ENCODE measurements around the gene MUC20.
"Not testable (repeated sequence)": the region's sequence is repeated elsewhere in the genome, so short reads cannot be mapped to it uniquely, and the experiment has no call there.

Gene MUC20

GRCh38 chr3:195686537-195687208, 34.1 kb upstream of the MUC20 start:
- H3K9ac ChIP-seq (ENCODE audit: low read length); H3K27me3 ChIP-seq (ENCODE audit: control insufficient read depth in 1 of 2, insufficient read depth in 2 of 2, low read length in 2 of 2); H3K27ac ChIP-seq (ENCODE audit: low read depth, low read length); H3K4me3 ChIP-seq (ENCODE audit: low read depth in 1 of 2, low read length in 2 of 2); H3K4me1 ChIP-seq (ENCODE audit: insufficient read depth, low read length); H3K9me3 ChIP-seq (ENCODE audit: low read length): not testable (repeated sequence)
- H3K36me3 ChIP-seq (ENCODE audit: insufficient read depth, low read length): peaks cover 13% of the 10 kb centered on the region

GRCh38 chr3:195687209-195687760, 33.5 kb upstream of the MUC20 start:
- H3K9me3 ChIP-seq (ENCODE audit: low read length); H3K9ac ChIP-seq (ENCODE audit: low read length); H3K27ac ChIP-seq (ENCODE audit: low read depth, low read length); H3K27me3 ChIP-seq (ENCODE audit: control insufficient read depth in 1 of 2, insufficient read depth in 2 of 2, low read length in 2 of 2); H3K4me1 ChIP-seq (ENCODE audit: insufficient read depth, low read length); H3K4me3 ChIP-seq (ENCODE audit: low read depth in 1 of 2, low read length in 2 of 2): not testable (repeated sequence)
- H3K36me3 ChIP-seq (ENCODE audit: insufficient read depth, low read length): peaks cover 19% of the 10 kb centered on the region

- not testable (repeated sequence) for H3K9ac ChIP-seq (ENCODE audit: low read length); H3K4me1 ChIP-seq (ENCODE audit: insufficient read depth, low read length); H3K4me3 ChIP-seq (ENCODE audit: low read depth in 1 of 2, low read length in 2 of 2); H3K9me3 ChIP-seq (ENCODE audit: low read length); H3K27me3 ChIP-seq (ENCODE audit: control insufficient read depth in 1 of 2, insufficient read depth in 2 of 2, low read length in 2 of 2)
- peak overlapping the region; percentile 54 for H3K27ac ChIP-seq (ENCODE audit: low read depth, low read length)
- peaks cover 27% of the 10 kb centered on the region for H3K36me3 ChIP-seq (ENCODE audit: insufficient read depth, low read length)
Measured at GRCh38 chr3:195688471-195689183, 32.2 kb upstream of the MUC20 start.

GRCh38 chr3:195689184-195690070, 31.4 kb upstream of the MUC20 start:
- H3K4me3 ChIP-seq (ENCODE audit: low read depth in 1 of 2, low read length in 2 of 2); H3K4me1 ChIP-seq (ENCODE audit: insufficient read depth, low read length); H3K9ac ChIP-seq (ENCODE audit: low read length); H3K27me3 ChIP-seq (ENCODE audit: control insufficient read depth in 1 of 2, insufficient read depth in 2 of 2, low read length in 2 of 2); H3K9me3 ChIP-seq (ENCODE audit: low read length): not testable (repeated sequence)
- Histone ChIP-seq H3K27ac (ENCODE audit: low read depth, low read length) (peak overlapping the region; percentile 54), H3K36me3 (ENCODE audit: insufficient read depth, low read length) (peaks cover 27% of the 10 kb centered on the region)

GRCh38 chr3:195690951-195691350, 29.8 kb upstream of the MUC20 start:
- peaks cover 32% of the 10 kb centered on the region for H3K36me3 ChIP-seq (ENCODE audit: insufficient read depth, low read length)
- no peak overlapping the region for H3K4me3 ChIP-seq (ENCODE audit: low read depth in 1 of 2, low read length in 2 of 2)
- no peak overlapping the region for H3K27ac ChIP-seq (ENCODE audit: low read depth, low read length)
- no peaks in the 10 kb centered on the region for H3K9me3 ChIP-seq (ENCODE audit: low read length)
- H3K9ac ChIP-seq (ENCODE audit: low read length): no peak overlapping the region
- H3K4me1 ChIP-seq (ENCODE audit: insufficient read depth, low read length): peaks cover 9% of the 10 kb centered on the region
- no peaks in the 10 kb centered on the region for H3K27me3 ChIP-seq (ENCODE audit: control insufficient read depth in 1 of 2, insufficient read depth in 2 of 2, low read length in 2 of 2)

- H3K27ac ChIP-seq (ENCODE audit: low read depth, low read length); H3K4me1 ChIP-seq (ENCODE audit: insufficient read depth, low read length); H3K9ac ChIP-seq (ENCODE audit: low read length); H3K4me3 ChIP-seq (ENCODE audit: low read depth in 1 of 2, low read length in 2 of 2); H3K9me3 ChIP-seq (ENCODE audit: low read length); H3K27me3 ChIP-seq (ENCODE audit: control insufficient read depth in 1 of 2, insufficient read depth in 2 of 2, low read length in 2 of 2): not testable (repeated sequence)
- peaks cover 32% of the 10 kb centered on the region for H3K36me3 ChIP-seq (ENCODE audit: insufficient read depth, low read length)
Measured at GRCh38 chr3:195691596-195692353, 29.0 kb upstream of the MUC20 start.

GRCh38 chr3:195692354-195692685, 28.5 kb upstream of the MUC20 start:
- Histone ChIP-seq H3K4me1 (ENCODE audit: insufficient read depth, low read length) (peaks cover 9% of the 10 kb centered on the region), H3K4me3 (ENCODE audit: low read depth in 1 of 2, low read length in 2 of 2) (no peak overlapping the region), H3K27me3 (ENCODE audit: control insufficient read depth in 1 of 2, insufficient read depth in 2 of 2, low read length in 2 of 2) (no peaks in the 10 kb centered on the region), H3K9ac (ENCODE audit: low read length) (no peak overlapping the region), H3K9me3 (ENCODE audit: low read length) (no peaks in the 10 kb centered on the region), H3K27ac (ENCODE audit: low read depth, low read length) (no peak overlapping the region), H3K36me3 (ENCODE audit: insufficient read depth, low read length) (peaks cover 32% of the 10 kb centered on the region)

GRCh38 chr3:195692781-195693427, 27.9 kb upstream of the MUC20 start:
- no peaks in the 10 kb centered on the region for H3K27me3 ChIP-seq (ENCODE audit: control insufficient read depth in 1 of 2, insufficient read depth in 2 of 2, low read length in 2 of 2)
- H3K27ac ChIP-seq (ENCODE audit: low read depth, low read length): no peak overlapping the region
- no peak overlapping the region for H3K9ac ChIP-seq (ENCODE audit: low read length)
- H3K9me3 ChIP-seq (ENCODE audit: low read length): no peaks in the 10 kb centered on the region
- H3K4me1 ChIP-seq (ENCODE audit: insufficient read depth, low read length): peaks cover 10% of the 10 kb centered on the region
- H3K4me3 ChIP-seq (ENCODE audit: low read depth in 1 of 2, low read length in 2 of 2): no peak overlapping the region
- peaks cover 36% of the 10 kb centered on the region for H3K36me3 ChIP-seq (ENCODE audit: insufficient read depth, low read length)

- Histone ChIP-seq H3K27ac (ENCODE audit: low read depth, low read length) (no peak overlapping the region), H3K36me3 (ENCODE audit: insufficient read depth, low read length) (peaks cover 36% of the 10 kb centered on the region), H3K4me3 (ENCODE audit: low read depth in 1 of 2, low read length in 2 of 2) (no peak overlapping the region), H3K9me3 (ENCODE audit: low read length) (no peaks in the 10 kb centered on the region), H3K4me1 (ENCODE audit: insufficient read depth, low read length) (peaks cover 15% of the 10 kb centered on the region), H3K27me3 (ENCODE audit: control insufficient read depth in 1 of 2, insufficient read depth in 2 of 2, low read length in 2 of 2) (no peaks in the 10 kb centered on the region), H3K9ac (ENCODE audit: low read length) (no peak overlapping the region)
Measured at GRCh38 chr3:195693428-195694216, 27.2 kb upstream of the MUC20 start.

Data from muscle layer of colon (tissue), 2 donors.